OCI-LY7 (cell line): ENCODE measurements around the gene PDCD2L. TPM values are rescaled to one million over a fixed set of nuclear protein-coding genes. Genes with fewer than 3 reads are reported as not detected.

ENCODE experiments used
- BruUV-seq: library from RNA; stranded (reverse); fragments of 400-500 nt; replicated peaks from 2 replicates; lab custom pipeline; 2021; lab: Mats Ljungman, UMichigan
- CTCF ChIA-PET: fragments of 300-600 bp; sonication (Branson Sonifier 250); formaldehyde crosslinking; loops from one replicate; lab custom pipeline; 2022; ENCODE audit warnings: antibody characterized with exemption; ENCODE audit not compliant: unreplicated experiment; lab: Charles Lee
- POLR2A ChIA-PET: fragments of 300-600 bp; sonication (Branson Sonifier 250); formaldehyde crosslinking; loops from one replicate; lab custom pipeline; 2022; ENCODE audit warnings: antibody characterized with exemption; lab: Charles Lee
- DNase-seq: peaks from one replicate; pipeline ENCODE4 v3.0.0-alpha.2; 2015; ENCODE audit warnings: low spot score
- H2AFZ ChIP-seq: fragments of 200-600 bp; sonication (generic), shearing (Covaris generic); 2 replicates; pipeline ENCODE4 v1.6.1; 2014; ENCODE audit warnings: mild to moderate bottlenecking, antibody characterized with exemption, low read length, moderate library complexity
- H3K27ac ChIP-seq: fragments of 200-600 bp; sonication (generic); 2 replicates; pipeline ENCODE4 v1.5.1; 2014; ENCODE audit warnings: mixed run types, low read depth, mild to moderate bottlenecking, moderate library complexity, low read length, inconsistent platforms; ENCODE audit not compliant: poor library complexity, severe bottlenecking
- H3K36me3 ChIP-seq: fragments of 200-600 bp; sonication (generic); 2 replicates; pipeline ENCODE4 v1.6.1; 2014; ENCODE audit warnings: mild to moderate bottlenecking, antibody characterized with exemption, low read length, moderate library complexity, mixed read lengths; ENCODE audit not compliant: insufficient read depth
- H3K4me1 ChIP-seq: fragments of 200-600 bp; sonication (generic); 2 replicates; pipeline ENCODE4 v1.5.1; 2014; ENCODE audit warnings: mild to moderate bottlenecking, low read length; ENCODE audit not compliant: insufficient read depth, poor library complexity, severe bottlenecking
- H3K4me2 ChIP-seq: fragments of 200-600 bp; sonication (generic); 2 replicates; pipeline ENCODE4 v1.6.1; 2014; ENCODE audit warnings: mild to moderate bottlenecking, low read length
- H3K4me3 ChIP-seq: fragments of 200-600 bp; sonication (generic); 2 replicates; pipeline ENCODE4 v1.5.1; 2014; ENCODE audit warnings: mild to moderate bottlenecking, low read depth, low read length; ENCODE audit not compliant: poor library complexity, severe bottlenecking
- H3K79me2 ChIP-seq: fragments of 200-600 bp; sonication (generic); 2 replicates; pipeline ENCODE4 v1.6.1; 2016; ENCODE audit warnings: low read depth, mild to moderate bottlenecking, low read length, moderate library complexity, mixed read lengths; ENCODE audit not compliant: insufficient read depth
- H3K9me2 ChIP-seq: fragments of 200-600 bp; sonication (generic); 2 replicates; pipeline ENCODE4 v1.6.1; 2016; ENCODE audit warnings: mild to moderate bottlenecking, low read length, mixed read lengths; ENCODE audit not compliant: insufficient read depth
- H3K9me3 ChIP-seq: fragments of 200-600 bp; sonication (generic); 2 replicates; pipeline ENCODE4 v1.6.1; 2014; ENCODE audit warnings: mild to moderate bottlenecking, mixed run types, low read length, mixed read lengths
- H4K20me1 ChIP-seq: fragments of 200-600 bp; sonication (generic); 2 replicates; pipeline ENCODE4 v1.6.1; 2014; ENCODE audit warnings: mild to moderate bottlenecking, antibody characterized with exemption, low read length, moderate library complexity, mixed read lengths; ENCODE audit not compliant: insufficient read depth
- CTCF ChIP-seq: fragments of 200-600 bp; sonication (generic); conservative IDR thresholded peaks from 2 replicates; pipeline ENCODE4 v1.5.1; 2014; ENCODE audit warnings: mild to moderate bottlenecking, antibody characterized with exemption, low read length, moderate library complexity, mixed read lengths
- EZH2phosphoT487 ChIP-seq: fragments of 200-600 bp; sonication (generic); IDR thresholded peaks from 2 replicates; pipeline ENCODE4 v1.6.1; 2018; ENCODE audit warnings: low read depth, borderline replicate concordance, mild to moderate bottlenecking, mixed run types, antibody characterized with exemption, low read length, moderate library complexity, mixed read lengths
- intact Hi-C: fragments of 100-400 bp; cut with micrococcal nuclease; formaldehyde crosslinking; loops from one replicate; pipeline ENCODE4 v1.10.0; 2022; ENCODE audit not compliant: unreplicated experiment
- total RNA-seq, 2 experiments: library from RNA; depleted of rRNA in 1 of 2; stranded (reverse); fragments of >200 nt in 1 of 2; shearing (Covaris generic) in 1 of 2; gene quantifications; 2 replicates each; pipeline ENCODE4 v1.2.3, GENCODE V29; 2014 to 2022

Gene PDCD2L
- total RNA-seq, 2 experiments from 2014 or later, result 27.5 to 30.0 TPM

- Histone ChIP-seq H3K9me3 (no peaks in the 10 kb centered on the region), H3K4me2 (no peak overlapping the region), H3K9me2 (no peaks in the 10 kb centered on the region), H2AFZ (no peak overlapping the region), H3K4me1 (no peaks in the 10 kb centered on the region), H3K36me3 (peaks cover 84% of the 10 kb centered on the region), H3K79me2 (no peaks in the 10 kb centered on the region), H3K4me3 (no peak overlapping the region), H4K20me1 (no peaks in the 10 kb centered on the region), H3K27ac (no peak overlapping the region)
- no peak for TF ChIP-seq CTCF
- TF ChIP-seq EZH2phosphoT487, result no peak
- no TSS peak for BruUV-seq
- POLR2A ChIA-PET, result no interaction called here
- no peak for DNase-seq
- intact Hi-C loops, result no loop called here
- CTCF ChIA-PET, result no interaction called here
These were observed 28.6 kb upstream of the PDCD2L start for GRCh38 chr19:34375598-34375997.

- no peaks in the 10 kb centered on the region for H3K9me3 ChIP-seq
- no TSS peak for BruUV-seq
- H3K4me1 ChIP-seq, result no peaks in the 10 kb centered on the region
- TF ChIP-seq EZH2phosphoT487 (no peak), CTCF (no peak)
- H3K4me2 ChIP-seq, result no peak overlapping the region
- H2AFZ ChIP-seq, result no peak overlapping the region
- H3K9me2 ChIP-seq, result no peaks in the 10 kb centered on the region
- POLR2A ChIA-PET, result no interaction called here
- no peak for DNase-seq
- no peaks in the 10 kb centered on the region for H3K79me2 ChIP-seq
- H3K27ac ChIP-seq, result no peak overlapping the region
- H3K4me3 ChIP-seq, result no peak overlapping the region
- peaks cover 93% of the 10 kb centered on the region for H3K36me3 ChIP-seq
- CTCF ChIA-PET, result interaction anchor here (0.6 kb wide), 1 partner anchor 50 kb away, joined by 3 read pairs; no protein-coding TSS in a partner anchor
- H4K20me1 ChIP-seq, result no peaks in the 10 kb centered on the region
- intact Hi-C loops, result no loop called here
These were observed 23.5 kb upstream of the PDCD2L start for GRCh38 chr19:34380639-34381241.

GRCh38 chr19:34381399-34382251 is 22.6 kb upstream of the PDCD2L start:
- H3K27ac ChIP-seq, result no peak overlapping the region
- ChIA-PET CTCF (no interaction called here), POLR2A (interaction anchor here (0.5 kb wide), 1 partner anchor 51 kb away, joined by 3 read pairs; no protein-coding TSS in a partner anchor)
- no peak overlapping the region for H3K4me3 ChIP-seq
- H3K9me3 ChIP-seq, result no peaks in the 10 kb centered on the region
- no peak overlapping the region for H2AFZ ChIP-seq
- H3K4me1 ChIP-seq, result no peaks in the 10 kb centered on the region
- intact Hi-C loops, result no loop called here
- DNase-seq, result no peak
- no peaks in the 10 kb centered on the region for H3K79me2 ChIP-seq
- no peaks in the 10 kb centered on the region for H4K20me1 ChIP-seq
- H3K4me2 ChIP-seq, result no peak overlapping the region
- H3K9me2 ChIP-seq, result no peaks in the 10 kb centered on the region
- BruUV-seq, result no TSS peak
- TF ChIP-seq EZH2phosphoT487 (no peak), CTCF (no peak)
- peaks cover 93% of the 10 kb centered on the region for H3K36me3 ChIP-seq
